ENCODE data around the gene CRAT. TPM values are rescaled to one million over a fixed set of nuclear protein-coding genes. Genes with fewer than 3 reads are reported as not detected.

Gene CRAT
- total RNA-seq, 1 donor from 2014 or later = 110 TPM

DNA sequence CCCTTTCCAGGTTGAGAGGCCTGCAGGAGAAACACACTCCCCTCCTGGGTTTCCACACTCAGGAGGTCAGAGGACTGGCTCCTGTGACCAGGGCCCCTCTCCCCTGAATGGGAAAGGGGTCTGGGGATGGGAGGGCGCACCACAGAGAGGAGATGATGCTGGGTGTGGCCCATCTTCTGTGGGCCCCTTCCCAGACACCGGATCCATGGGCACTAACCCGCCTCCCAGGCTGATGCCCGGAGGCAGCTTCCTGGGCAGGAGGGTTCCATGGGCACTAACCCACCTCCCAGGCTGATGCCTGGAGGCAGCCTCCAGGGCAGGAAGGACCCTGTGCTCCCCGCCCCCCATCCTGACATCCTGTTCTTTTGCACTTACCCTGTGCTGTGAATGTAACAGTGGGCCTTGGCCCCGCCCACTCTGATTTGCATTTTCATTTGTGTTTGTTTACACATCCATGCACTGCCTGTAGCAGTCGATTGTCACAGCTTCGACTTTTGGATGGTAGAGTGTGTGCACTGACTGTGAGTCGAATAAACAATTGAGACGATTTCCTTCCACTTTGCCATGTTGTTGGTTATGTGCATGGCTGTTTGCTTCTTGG is 39.0 kb downstream of the CRAT start:
- H3K27ac ChIP-seq = no peak overlapping the region
- no peaks in the 10 kb centered on the region for H3K27me3 ChIP-seq
- TF ChIP-seq, protein P1, sequence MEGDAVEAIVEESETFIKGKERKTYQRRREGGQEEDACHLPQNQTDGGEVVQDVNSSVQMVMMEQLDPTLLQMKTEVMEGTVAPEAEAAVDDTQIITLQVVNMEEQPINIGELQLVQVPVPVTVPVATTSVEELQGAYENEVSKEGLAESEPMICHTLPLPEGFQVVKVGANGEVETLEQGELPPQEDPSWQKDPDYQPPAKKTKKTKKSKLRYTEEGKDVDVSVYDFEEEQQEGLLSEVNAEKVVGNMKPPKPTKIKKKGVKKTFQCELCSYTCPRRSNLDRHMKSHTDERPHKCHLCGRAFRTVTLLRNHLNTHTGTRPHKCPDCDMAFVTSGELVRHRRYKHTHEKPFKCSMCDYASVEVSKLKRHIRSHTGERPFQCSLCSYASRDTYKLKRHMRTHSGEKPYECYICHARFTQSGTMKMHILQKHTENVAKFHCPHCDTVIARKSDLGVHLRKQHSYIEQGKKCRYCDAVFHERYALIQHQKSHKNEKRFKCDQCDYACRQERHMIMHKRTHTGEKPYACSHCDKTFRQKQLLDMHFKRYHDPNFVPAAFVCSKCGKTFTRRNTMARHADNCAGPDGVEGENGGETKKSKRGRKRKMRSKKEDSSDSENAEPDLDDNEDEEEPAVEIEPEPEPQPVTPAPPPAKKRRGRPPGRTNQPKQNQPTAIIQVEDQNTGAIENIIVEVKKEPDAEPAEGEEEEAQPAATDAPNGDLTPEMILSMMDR (IDR thresholded peaks at IDR 0.05) = no peak
- H3K9me3 ChIP-seq = no peaks in the 10 kb centered on the region
- H3K4me1 ChIP-seq = no peaks in the 10 kb centered on the region
- peaks cover 23 to 34% of the 10 kb centered on the region in 2 donors for H3K36me3 ChIP-seq
- intact Hi-C loops (cut with DNase I) = no loop called here
- no peak overlapping the region for H3K4me3 ChIP-seq
- DNase-seq (ENCODE audit: low spot score in 2 of 2) = no peak

DNA sequence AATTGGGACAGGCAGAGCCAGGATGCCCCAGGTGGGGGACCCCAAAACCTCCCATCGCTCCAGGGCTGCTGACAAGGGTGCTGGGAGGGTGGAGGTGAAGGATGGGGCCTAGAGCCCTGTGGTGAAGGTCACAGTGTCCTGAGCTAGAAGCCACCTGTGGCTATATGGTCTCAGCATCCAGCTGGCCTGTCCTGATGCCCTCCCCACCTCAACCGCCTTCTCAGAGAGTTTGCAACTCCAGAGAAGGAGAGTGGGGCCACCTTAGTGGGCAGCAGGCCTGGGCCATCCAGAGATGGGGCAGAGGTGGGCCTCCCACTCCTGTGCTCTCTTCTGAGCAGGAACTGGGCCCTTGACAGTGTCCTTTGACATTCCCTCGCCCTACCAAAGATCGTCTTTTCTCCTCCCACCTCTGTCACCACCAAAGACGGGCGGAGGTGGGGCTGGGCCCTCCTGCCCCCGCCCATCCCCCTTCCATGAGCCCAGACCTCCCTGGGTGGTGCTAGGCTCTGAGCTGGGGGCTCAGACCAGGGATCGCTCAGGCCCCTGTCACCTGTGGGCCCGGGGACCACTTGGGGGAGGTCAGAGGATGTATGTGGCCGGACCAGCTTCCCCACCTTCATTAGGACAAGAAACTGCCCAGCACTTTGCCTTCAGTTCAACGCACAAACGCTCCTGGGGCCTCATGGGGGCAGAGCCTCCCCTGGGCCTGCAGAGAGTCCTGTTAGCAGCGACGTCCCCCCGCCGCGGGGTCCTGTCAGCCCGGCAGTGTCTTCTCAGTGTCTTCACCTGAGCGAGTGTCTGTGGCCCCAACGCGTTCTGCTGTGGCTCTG is 39.7 kb downstream of the CRAT start:
- H3K27ac ChIP-seq = no peak overlapping the region
- intact Hi-C loops (cut with DNase I) = no loop called here
- H3K4me1 ChIP-seq = no peaks in the 10 kb centered on the region
- no peak for DNase-seq (ENCODE audit: low spot score in 2 of 2)
- H3K27me3 ChIP-seq = no peaks in the 10 kb centered on the region
- no peak overlapping the region for H3K4me3 ChIP-seq
- peaks cover 25 to 37% of the 10 kb centered on the region in 2 donors for H3K36me3 ChIP-seq
- H3K9me3 ChIP-seq = no peaks in the 10 kb centered on the region
- TF ChIP-seq, protein P1 (IDR thresholded peaks at IDR 0.05) = no peak

DNA sequence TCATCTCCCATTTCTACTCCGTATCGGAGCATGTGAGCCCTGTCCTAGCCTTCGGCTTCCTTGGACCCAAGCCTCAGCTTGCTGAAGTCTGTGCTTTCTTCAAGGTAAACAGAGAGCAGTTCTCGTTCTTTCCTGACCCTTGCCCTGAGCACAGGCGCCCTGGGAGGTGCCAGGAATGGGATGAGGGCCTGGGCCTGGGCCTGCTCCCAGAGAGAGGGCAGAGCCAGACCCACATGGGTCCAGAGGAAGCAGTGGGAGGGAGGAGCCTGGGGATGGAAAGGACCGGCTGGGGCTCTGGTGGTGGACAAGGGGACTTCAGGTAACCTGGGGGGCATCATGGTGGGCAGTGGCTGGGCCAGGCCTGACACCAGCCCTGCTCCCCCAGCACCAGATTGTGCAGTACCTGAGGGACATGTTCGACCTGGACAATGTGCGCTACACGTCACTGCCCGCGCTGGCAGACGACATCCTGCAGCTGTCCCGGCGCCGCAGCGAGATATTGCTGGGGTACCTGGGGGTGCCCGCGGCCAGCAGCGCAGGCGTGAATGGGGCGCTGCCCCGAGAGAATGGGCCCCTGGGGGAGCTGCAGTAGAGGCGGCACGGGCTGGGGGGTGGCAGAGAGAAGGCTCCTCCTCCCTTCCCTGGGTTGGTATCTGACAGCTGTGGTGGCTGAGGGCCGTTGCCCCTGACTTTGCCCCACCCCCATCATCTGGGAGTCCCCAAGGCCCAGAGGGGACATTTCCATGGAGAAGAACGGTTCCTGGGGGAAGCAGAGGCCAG is 40.5 kb downstream of the CRAT start:
- Histone ChIP-seq H3K27ac (no peak overlapping the region), H3K4me3 (no peak overlapping the region), H3K4me1 (no peaks in the 10 kb centered on the region), H3K27me3 (no peaks in the 10 kb centered on the region), H3K36me3 (peaks cover 34 to 45% of the 10 kb centered on the region in 2 donors), H3K9me3 (no peaks in the 10 kb centered on the region)
- DNase-seq (ENCODE audit: low spot score in 2 of 2) = no peak
- intact Hi-C loops (cut with DNase I) = no loop called here
- TF ChIP-seq, protein P1 (IDR thresholded peaks at IDR 0.05) = no peak

DNA sequence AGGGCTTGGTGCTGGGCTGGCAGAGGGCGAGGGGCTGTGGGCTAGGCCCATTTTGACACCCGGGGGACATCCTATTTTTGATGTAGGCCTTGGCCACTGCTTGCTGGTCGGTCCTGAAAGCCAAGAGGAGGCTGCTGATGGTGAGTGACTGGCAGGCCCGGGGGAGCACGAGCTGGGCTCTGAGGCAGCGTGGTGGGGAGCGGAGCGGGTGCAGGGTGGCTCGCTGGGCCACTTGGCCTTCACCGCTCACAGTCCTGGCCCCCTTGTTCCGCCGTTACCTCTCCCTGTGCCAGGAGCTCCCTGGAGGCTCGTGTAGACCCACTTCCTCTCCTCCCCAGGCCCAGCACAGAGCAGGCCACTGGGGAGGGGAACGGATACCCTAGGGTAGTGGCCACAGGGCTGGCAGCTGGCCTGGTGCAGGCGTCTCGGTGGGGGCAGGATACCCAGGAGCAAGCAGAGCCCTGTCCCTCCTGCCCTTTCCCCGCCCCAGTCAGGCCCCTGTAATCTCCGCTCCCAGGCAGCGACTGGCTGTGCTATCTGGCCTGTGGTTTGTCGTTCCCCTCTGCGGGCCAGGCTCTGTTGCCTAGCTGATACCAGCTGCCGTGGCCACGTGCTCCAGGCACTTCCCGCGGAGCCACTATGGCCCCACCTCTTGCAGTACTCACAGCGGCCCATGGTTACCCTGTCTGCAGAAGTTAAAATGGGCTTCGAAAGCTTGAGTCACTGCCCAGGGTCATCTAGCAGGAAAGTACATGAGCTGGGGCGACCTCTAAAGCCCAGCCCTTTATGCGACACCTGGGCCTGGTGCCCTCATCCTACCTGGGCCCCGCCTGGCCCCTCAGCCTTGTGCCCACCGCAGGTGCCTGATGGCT is 41.4 kb downstream of the CRAT start:
- Histone ChIP-seq H3K9me3 (no peaks in the 10 kb centered on the region), H3K4me1 (no peaks in the 10 kb centered on the region), H3K27me3 (no peaks in the 10 kb centered on the region), H3K36me3 (peaks cover 38 to 53% of the 10 kb centered on the region in 2 donors), H3K27ac (no peak overlapping the region), H3K4me3 (no peak overlapping the region)
- DNase-seq (ENCODE audit: low spot score in 2 of 2) = peak in 1 of 2 donors; percentile 75
- TF ChIP-seq, protein P1 (IDR thresholded peaks at IDR 0.05) = no peak
- intact Hi-C loops (cut with DNase I) = no loop called here

DNA sequence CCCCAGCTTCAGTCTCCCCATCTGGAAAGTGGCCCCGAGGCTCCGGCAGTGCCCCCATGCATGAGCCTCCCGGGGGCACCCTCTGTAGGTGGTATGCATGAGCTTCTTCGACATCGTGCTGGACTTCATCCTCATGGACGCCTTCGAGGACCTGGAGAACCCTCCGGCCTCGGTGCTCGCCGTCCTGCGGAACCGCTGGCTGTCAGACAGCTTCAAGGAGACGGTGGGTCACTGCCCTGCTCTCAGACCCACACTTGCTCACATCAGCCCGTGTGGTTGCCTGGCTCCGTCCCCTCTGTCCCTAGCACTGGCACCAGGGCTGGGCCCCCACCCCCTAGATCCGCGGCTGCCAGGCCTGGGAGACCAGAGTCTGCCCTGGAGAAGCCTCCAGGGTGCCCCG is 42.5 kb downstream of the CRAT start:
- TF ChIP-seq, protein P1 (IDR thresholded peaks at IDR 0.05) = no peak
- Histone ChIP-seq H3K36me3 (peaks cover 46 to 63% of the 10 kb centered on the region in 2 donors), H3K9me3 (no peaks in the 10 kb centered on the region), H3K4me1 (no peaks in the 10 kb centered on the region), H3K27me3 (no peaks in the 10 kb centered on the region), H3K4me3 (no peak overlapping the region), H3K27ac (no peak overlapping the region)
- DNase-seq (ENCODE audit: low spot score in 2 of 2) = no peak
- intact Hi-C loops (cut with DNase I) = no loop called here

Measured in ascending aorta (tissue), 2 donors.